OCI-LY1 (cell line): ENCODE measurements around the gene CBY1.
A peak's percentile ranks its signal among the peaks of the same experiment; 100 is the strongest.

ENCODE experiments used
- H2AFZ ChIP-seq: fragments of 200-600 bp; sonication (generic), shearing (Covaris generic); 2 replicates; pipeline ENCODE4 v1.6.0; 2014; ENCODE audit warnings: antibody characterized with exemption, mild to moderate bottlenecking, low read length
- H3F3A ChIP-seq: fragments of 200-600 bp; sonication (generic), shearing (Covaris generic); 2 replicates; pipeline ENCODE4 v1.6.0; 2014; ENCODE audit warnings: mild to moderate bottlenecking, antibody characterized with exemption, low read length, moderate library complexity; ENCODE audit not compliant: insufficient read depth
- H3K27ac ChIP-seq: fragments of 200-600 bp; sonication (generic); 2 replicates; pipeline ENCODE4 v1.5.1; 2014; ENCODE audit warnings: low read length, mixed run types, mild to moderate bottlenecking, low read depth; ENCODE audit not compliant: poor library complexity, severe bottlenecking
- H3K27me3 ChIP-seq: fragments of 200-600 bp; sonication (generic); 2 replicates; pipeline ENCODE4 v1.6.0; 2014; ENCODE audit warnings: antibody characterized with exemption, mild to moderate bottlenecking, low read length, moderate library complexity; ENCODE audit not compliant: insufficient read depth
- H3K36me3 ChIP-seq: fragments of 200-600 bp; sonication (generic); 2 replicates; pipeline ENCODE4 v1.6.1; 2014; ENCODE audit warnings: mild to moderate bottlenecking, antibody characterized with exemption, low read length, moderate library complexity, mixed read lengths; ENCODE audit not compliant: insufficient read depth
- H3K4me1 ChIP-seq: fragments of 200-600 bp; sonication (generic); 2 replicates; pipeline ENCODE4 v1.5.1; 2014; ENCODE audit warnings: mild to moderate bottlenecking, low read length, moderate library complexity; ENCODE audit not compliant: insufficient read depth, severe bottlenecking
- H3K4me2 ChIP-seq: fragments of 200-600 bp; sonication (generic), shearing (Covaris generic); 2 replicates; pipeline ENCODE4 v1.6.1; 2014; ENCODE audit warnings: low read length
- H3K4me3 ChIP-seq: fragments of 200-600 bp; sonication (generic); 2 replicates; pipeline ENCODE4 v1.5.1; 2014; ENCODE audit warnings: low read length, low read depth, mild to moderate bottlenecking, mixed read lengths; ENCODE audit not compliant: poor library complexity, severe bottlenecking
- H3K79me2 ChIP-seq: fragments of 200-600 bp; shearing (Covaris generic); 2 replicates; pipeline ENCODE4 v1.6.1; 2016; ENCODE audit warnings: mixed run types, low read length, mixed read lengths; ENCODE audit not compliant: insufficient read depth
- H3K9ac ChIP-seq: fragments of 200-600 bp; sonication (generic), shearing (Covaris generic); 2 replicates; pipeline ENCODE4 v1.6.1; 2014; ENCODE audit warnings: mild to moderate bottlenecking, low read length, mixed read lengths
- H3K9me2 ChIP-seq: fragments of 200-600 bp; sonication (generic), shearing (Covaris generic); 2 replicates; pipeline ENCODE4 v1.6.1; 2014; ENCODE audit warnings: low read depth, mild to moderate bottlenecking, low read length, mixed read lengths
- H3K9me3 ChIP-seq: fragments of 200-600 bp; shearing (Covaris generic); 2 replicates; pipeline ENCODE4 v1.6.1; 2014; ENCODE audit warnings: low read length, mixed read lengths
- H4K20me1 ChIP-seq: fragments of 200-600 bp; sonication (generic), shearing (Covaris generic); 2 replicates; pipeline ENCODE4 v1.6.0; 2016; ENCODE audit warnings: mild to moderate bottlenecking, low read length; ENCODE audit not compliant: insufficient read depth
- CTCF ChIP-seq: fragments of 200-600 bp; sonication (generic), shearing (Covaris generic); IDR thresholded peaks from 2 replicates; pipeline ENCODE4 v1.5.1; 2017; ENCODE audit warnings: mild to moderate bottlenecking, antibody characterized with exemption, low read length, moderate library complexity, mixed read lengths
- EZH2 ChIP-seq: fragments of 200-600 bp; sonication (generic), shearing (Covaris generic); IDR thresholded peaks from 2 replicates; pipeline ENCODE4 v1.8.0; 2017; ENCODE audit warnings: borderline replicate concordance, mixed run types, mild to moderate bottlenecking, antibody characterized with exemption, low read length, moderate library complexity, mixed read lengths

Gene CBY1

GRCh38 chr22:38674888-38675287 is 18.4 kb downstream of the CBY1 start:
- H3K36me3 ChIP-seq: peaks cover 28% of the 10 kb centered on the region
- H2AFZ ChIP-seq: no peak overlapping the region
- H3K27ac ChIP-seq: no peak overlapping the region
- H3K9me3 ChIP-seq: no peaks in the 10 kb centered on the region
- H3F3A ChIP-seq: no peaks in the 10 kb centered on the region
- H3K79me2 ChIP-seq: no peaks in the 10 kb centered on the region
- H3K4me3 ChIP-seq: no peak overlapping the region
- no peak for TF ChIP-seq CTCF
- TF ChIP-seq EZH2: no peak
- no peaks in the 10 kb centered on the region for H3K27me3 ChIP-seq
- H3K4me1 ChIP-seq: no peaks in the 10 kb centered on the region
- no peak overlapping the region for H3K9ac ChIP-seq
- H4K20me1 ChIP-seq: no peaks in the 10 kb centered on the region
- no peaks in the 10 kb centered on the region for H3K9me2 ChIP-seq
- H3K4me2 ChIP-seq: no peak overlapping the region

DNA sequence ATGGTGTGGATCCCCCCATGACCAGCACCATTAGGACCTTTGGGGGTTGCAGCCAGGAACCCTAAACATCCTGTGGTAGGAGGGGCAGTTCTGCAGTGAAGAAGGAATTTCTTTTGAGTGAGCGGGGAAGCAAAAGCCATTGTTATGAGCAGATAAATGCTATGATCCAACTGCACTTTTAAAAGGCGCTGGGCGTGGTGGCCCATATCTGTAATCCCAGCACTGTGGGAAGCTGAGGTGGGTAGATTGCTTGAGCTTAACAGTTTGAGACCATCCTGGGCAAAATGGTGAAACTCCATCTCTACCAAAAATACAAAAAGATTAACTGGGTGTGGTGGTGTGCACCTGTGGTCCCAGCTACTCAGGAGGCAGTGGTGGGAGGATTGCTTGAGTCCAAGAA is 19.4 kb downstream of the CBY1 start:
- Histone ChIP-seq H3K27ac (no peak overlapping the region), H3K36me3 (peaks cover 26% of the 10 kb centered on the region), H3K4me1 (no peaks in the 10 kb centered on the region), H3K79me2 (no peaks in the 10 kb centered on the region), H3K9me3 (no peaks in the 10 kb centered on the region), H3K27me3 (no peaks in the 10 kb centered on the region), H2AFZ (no peak overlapping the region), H3K9ac (no peak overlapping the region), H3K4me3 (no peak overlapping the region), H3K4me2 (no peak overlapping the region), H3K9me2 (no peaks in the 10 kb centered on the region), H4K20me1 (no peaks in the 10 kb centered on the region), H3F3A (no peaks in the 10 kb centered on the region)
- TF ChIP-seq CTCF (no peak), EZH2 (no peak)

- TF ChIP-seq CTCF (peak; percentile 87), EZH2 (no peak)
- peaks cover 13% of the 10 kb centered on the region for H3K4me1 ChIP-seq
- H3K4me3 ChIP-seq: peak within 1 kb of the TSS; percentile 84
- H3K27me3 ChIP-seq: no peaks in the 10 kb centered on the region
- H4K20me1 ChIP-seq: no peaks in the 10 kb centered on the region
- H3F3A ChIP-seq: no peaks in the 10 kb centered on the region
- H3K9ac ChIP-seq: peak within 1 kb of the TSS; percentile 84
- H3K4me2 ChIP-seq: peak within 1 kb of the TSS; percentile 99
- H3K9me2 ChIP-seq: no peaks in the 10 kb centered on the region
- no peak within 1 kb of the TSS for H3K27ac ChIP-seq
- peaks cover 8% of the 10 kb centered on the region for H3K79me2 ChIP-seq
- H3K9me3 ChIP-seq: no peaks in the 10 kb centered on the region
- peak within 1 kb of the TSS; percentile 52 for H2AFZ ChIP-seq
- H3K36me3 ChIP-seq: peaks cover 41% of the 10 kb centered on the region
Measured at GRCh38 chr22:38681582-38682335, 25.3 kb downstream of the CBY1 start, which contains the start of gene TOMM22. Gene TOMM22, plus strand, starts transcription at chr22:38681957. Its CDS starts 22 bp downstream, at chr22:38681979.
